HG03521 (cell line): Measurements from ENCODE around the gene RALGPS2.
A peak's percentile ranks its signal among the peaks of the same experiment; 100 is the strongest.
"Not testable (repeated sequence)": the region's sequence is repeated elsewhere in the genome, so short reads cannot be mapped to it uniquely, and the experiment has no call there.

Experiments used
- ATAC-seq: cut with Tn5 transposase; IDR thresholded peaks from one replicate; pipeline ENCODE4 v1.9.1; 2021; ENCODE audit warnings: mild to moderate bottlenecking, moderate library complexity; ENCODE audit not compliant: unreplicated experiment

Gene RALGPS2

DNA sequence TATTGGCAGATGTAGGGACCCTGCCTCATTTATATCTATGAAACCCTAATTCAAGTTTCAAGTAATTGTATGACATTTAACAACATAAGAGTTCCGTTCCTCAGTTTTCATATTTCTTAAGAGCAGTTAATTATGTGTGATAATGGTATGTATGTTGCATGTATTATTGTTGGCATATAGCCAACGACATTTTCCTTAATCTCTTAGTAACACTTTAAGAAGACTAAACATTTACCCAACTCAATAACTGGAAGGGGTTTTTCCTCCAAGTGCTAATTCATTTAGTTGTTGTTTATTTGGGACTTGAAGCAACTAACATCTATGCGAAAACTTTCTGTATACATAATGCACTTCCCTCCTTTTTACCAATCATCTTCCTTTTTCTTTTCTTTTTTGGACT, 1.5 kb upstream of the RALGPS2 start:
- ATAC-seq = no peak

DNA sequence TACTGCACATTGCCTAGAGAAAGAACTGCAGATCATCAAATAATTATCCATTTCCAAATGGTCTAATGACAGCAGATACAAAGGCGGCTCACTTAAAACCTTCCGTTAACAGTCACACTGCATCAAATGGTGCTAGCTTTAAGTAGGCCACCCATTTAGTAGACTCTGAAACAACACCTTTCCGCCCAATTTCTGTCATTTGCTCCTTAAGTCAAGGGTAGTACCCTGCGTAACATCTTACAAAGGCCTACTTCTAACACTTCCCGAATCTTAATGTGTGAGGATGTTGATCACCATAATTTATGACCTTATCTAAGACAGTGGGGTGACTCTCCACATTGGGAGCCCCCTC, 692 bp upstream of the RALGPS2 start:
- no peak for ATAC-seq

DNA sequence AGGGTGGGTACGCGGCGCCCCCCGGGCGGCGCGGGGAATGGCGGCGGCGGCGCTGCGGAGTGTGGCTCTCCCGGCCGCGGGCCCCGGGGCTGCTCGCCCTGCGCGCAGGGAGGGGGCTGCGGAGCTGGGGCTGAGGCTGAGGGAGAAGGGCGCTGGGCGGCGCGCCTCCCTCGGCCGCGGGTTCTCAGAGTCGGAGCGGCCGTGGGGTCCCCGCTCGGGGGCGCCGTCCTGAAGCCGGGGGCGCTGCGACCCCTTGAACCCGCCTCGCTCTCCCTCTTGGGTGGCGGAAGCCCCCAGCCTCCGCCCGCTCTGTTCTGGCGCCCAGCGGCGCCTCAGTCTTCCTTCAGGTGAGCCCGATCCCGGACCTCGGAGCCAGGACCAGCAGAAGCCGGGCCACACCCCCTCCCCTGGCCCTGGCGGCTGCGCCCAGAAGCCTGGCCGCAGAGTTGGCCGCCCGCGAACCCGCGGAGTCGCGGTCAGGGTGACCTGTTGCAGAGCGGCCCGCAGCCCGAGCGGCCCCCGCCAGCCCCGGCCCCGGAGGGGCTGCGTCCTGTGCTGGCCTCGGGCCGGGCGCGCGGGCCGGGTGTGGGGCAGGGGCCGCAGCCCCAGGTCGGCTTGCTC, 532 bp downstream of the RALGPS2 start:
- peak; percentile 45 for ATAC-seq

DNA sequence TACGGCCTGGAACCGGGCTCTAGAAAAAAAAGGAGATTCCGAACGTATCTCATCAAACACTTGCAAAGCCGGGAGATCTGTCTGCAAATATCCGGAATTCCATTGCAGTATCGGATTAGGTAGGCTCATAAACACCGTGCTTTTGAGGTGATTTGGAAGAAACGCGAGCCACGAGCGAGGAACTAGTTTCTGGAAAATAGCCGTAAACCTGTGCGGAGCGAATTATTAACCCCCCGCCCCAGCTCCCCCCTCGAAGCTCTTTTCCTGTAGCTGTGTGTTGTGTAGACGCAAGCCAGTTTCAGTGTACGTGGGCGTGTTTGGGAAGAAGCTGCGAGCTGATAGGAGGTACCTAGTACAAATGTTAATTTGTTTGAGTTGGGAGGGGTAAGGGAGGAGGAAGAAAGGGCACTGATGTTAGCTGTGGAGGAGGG, 1.1 kb downstream of the RALGPS2 start:
- ATAC-seq = peak; percentile 42

DNA sequence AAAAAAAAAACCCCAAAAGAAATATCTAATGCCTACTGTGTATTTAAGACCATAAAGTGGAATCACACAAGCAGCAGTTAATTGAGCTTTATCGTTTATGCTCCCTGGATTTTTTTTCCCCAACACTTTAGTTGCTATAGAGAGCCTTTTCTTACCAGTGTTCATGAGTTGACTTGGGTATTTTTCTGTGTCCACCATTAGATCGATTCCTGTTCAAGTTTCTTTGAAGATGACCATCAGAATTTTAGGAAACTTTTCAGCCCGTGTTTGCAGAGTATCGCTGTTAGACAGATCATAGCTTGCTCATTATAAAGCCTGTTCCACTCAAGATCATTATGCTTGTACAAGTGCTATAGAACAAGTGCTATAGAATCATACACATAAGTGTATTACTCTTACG, 1.5 kb downstream of the RALGPS2 start:
- ATAC-seq = no peak

DNA sequence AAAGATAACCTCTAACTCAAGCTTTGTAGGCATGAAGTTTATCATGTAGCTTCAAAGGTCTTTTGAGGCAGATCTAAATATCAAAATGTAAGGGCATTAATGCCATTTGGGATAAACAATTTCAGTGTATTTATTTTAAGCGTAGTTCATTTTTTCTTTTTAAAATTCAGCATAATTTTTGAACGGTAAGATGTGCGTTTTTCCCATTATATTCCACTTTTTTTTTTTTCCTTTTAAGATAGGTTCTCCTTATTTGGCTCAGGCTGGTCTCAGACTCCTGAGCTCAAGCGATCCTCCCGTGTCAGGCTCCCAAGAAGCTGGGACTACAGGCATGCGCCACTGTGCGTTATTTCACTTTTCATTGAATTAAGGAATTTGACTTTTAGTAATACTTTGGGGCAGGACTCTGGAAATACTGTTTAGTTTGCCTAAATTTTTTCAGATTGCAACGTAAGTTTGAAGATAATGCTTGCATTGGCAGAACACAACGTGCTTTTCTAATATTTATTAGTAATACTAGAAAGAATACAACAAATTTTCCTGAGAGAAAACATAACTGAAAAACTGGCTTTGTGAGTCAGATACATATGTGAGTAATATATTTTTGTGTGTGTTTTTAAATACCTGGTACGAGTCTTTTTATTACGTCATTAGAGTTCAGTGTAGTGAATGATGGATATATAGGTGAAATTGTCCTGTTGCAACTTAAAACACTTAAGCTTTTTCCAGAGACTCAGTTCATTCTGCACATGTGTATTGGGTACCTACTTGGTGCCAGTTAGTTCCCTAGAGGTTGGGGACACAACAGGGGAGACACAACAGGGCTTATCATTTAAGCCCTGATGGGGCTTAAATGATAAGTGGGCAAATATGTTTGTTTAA, 2.2 kb downstream of the RALGPS2 start:
- no peak for ATAC-seq

DNA sequence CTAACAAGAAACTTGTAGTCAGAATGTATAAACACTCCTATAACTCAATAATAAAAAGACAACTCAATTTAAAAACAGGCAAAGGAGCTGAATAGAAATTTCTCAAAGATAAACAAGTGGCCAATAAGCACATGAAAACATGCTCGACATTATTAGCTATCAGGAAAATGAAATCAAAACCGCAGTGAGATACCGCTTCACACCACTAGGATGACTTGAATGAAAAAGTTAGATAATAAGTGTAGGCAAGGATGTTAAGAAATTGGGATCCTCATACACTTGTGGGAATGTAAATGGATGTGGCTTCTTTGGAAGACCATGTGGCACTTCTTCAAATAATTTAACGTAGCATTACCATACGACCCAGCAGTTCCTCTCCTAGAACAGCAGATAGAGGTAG, 8.9 kb downstream of the RALGPS2 start:
- no peak for ATAC-seq

DNA sequence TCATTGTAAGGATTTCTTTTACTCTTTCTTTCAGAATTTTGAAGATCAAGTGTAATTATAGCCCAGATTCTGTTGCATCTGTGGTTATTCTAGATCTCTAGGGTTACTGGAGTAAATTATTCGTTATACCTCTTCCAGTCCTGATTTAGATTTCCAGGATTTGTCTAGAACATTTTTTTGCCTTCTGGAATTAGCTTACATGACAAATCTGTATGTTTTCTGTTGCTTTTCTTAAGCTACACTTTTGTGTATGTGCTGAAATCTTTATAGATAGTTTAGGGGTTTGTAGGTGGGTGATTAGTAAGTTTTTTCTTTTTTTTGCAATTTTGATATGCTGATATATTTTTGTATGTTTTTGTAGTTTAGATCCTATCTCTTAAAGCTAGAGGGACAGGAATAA, 13.7 kb downstream of the RALGPS2 start:
- no peak for ATAC-seq

DNA sequence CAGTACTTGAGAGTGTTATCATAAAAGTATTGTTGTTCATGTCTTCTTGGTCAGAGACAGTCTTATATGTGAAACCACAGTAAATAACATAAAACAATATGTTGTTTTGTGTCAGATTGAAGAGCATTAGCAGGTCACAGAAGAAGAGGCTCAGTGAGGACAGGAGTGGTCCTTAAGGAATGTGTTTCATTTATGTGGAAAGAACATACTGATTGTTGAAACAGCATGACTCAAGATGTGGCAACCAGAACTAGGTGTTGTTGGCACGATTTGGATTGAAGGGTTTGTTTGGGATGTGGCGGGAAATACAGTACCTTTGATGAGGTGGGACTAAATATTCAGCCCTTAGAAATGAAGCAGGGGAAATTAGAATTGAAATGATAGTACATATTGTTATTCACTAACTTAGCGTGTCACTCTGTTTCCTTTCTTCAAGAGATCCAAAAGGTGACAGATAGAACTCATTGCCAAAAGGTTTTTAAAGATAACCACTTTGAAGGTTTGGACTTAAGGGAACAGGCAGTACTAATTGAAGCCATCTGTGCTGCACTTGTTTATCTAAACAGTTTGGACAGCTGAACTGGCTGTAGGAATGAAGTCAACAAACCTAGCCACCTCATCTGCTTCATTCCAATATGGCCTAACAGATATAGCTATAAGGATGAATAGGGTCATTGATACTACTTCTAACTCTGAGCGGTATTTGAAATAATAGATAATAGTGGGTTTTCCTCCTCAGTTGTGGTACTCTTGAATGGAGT, 14.4 kb downstream of the RALGPS2 start:
- no peak for ATAC-seq

DNA sequence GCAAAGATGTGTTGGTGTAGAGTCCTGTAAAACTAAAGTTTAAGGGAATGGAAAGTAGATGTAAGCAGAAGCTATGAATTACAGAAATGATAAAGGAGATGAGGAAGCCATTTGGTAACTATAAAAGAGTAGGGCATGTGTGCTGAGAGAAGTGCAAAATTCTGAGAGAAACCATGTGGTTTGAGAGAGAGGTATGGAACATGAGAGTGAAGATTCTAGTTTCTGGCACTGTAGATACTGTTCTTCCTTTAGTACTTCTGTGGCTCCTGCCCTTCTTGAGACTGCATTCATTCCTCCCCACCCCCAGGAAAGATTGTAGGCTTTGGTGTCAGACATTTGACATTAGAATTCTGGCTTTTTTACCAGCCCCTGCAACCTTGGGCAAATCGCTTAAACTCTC, 15.4 kb downstream of the RALGPS2 start:
- ATAC-seq = no peak

DNA sequence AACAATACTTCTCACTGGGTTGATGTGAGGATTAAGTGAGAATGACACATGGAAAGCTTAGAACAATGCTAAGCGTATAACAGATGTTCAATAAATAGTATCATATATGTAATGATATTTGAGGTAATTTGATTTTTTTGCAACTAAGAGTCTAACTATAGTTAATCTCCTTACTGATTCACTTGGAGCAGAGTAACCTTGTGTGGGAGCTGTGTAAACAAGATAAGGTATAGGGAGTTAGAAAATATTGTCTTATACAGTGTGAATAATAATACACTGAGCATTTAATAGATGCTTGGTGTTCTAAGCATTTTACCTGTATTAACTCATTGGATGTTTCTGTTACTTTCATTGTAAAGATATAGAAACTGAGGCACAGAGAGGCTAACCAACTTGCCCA, 15.9 kb downstream of the RALGPS2 start:
- no peak for ATAC-seq

DNA sequence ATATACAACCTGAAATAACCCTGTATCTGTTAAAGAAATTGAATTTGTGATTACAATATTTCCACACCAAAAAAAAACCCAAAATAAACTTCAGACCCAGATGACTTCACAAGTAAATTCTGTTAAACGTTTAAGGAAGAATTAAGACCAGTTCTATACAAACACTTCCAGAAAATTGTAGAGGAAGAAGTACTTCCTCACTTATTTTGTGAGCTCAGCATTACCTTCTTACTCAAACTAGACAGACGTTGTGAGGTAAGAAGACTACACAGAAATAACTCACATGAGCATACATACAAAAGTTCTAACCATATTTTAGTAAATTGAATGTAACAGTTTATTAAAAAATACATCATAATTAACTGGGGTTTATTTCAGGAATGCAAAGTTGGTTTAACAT, 18.8 kb downstream of the RALGPS2 start:
- no peak for ATAC-seq

DNA sequence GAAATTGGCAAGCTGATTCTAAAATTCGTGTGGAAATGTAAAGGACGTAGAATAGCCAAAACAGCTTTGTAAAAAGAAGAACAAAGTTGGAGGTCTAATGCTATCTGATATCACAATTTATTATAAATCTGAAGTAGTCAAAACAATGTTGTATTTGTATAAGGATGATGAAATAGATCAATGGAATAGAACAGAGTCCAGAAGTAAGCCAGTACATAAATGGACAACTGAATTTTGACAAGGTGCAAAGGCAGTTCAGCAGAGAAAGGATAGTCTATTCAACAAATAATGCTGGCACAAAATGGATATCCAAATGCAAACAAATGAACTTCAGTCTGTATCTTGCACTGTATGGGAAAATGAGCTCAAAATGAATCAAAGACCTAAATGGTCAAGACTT, 20.2 kb downstream of the RALGPS2 start:
- ATAC-seq = no peak

DNA sequence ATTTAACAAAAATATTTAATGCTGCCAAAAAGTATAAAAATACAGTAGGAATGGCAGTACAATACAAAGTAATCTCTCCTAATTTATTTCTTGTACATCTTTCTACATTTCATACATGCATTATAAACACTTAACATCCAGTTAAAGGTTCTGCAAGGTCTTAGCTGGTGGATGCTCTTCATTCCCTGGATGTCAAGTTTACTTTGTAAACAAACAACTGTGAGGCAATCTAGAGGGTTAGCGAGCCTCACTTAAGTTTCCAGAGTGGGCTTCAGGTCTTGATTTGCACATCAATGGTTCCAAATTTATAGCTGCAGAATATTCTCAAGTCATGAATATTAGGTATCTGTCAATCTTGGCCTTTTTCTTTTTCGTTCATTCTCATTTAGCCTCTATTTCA, 21.3 kb downstream of the RALGPS2 start:
- no peak for ATAC-seq

DNA sequence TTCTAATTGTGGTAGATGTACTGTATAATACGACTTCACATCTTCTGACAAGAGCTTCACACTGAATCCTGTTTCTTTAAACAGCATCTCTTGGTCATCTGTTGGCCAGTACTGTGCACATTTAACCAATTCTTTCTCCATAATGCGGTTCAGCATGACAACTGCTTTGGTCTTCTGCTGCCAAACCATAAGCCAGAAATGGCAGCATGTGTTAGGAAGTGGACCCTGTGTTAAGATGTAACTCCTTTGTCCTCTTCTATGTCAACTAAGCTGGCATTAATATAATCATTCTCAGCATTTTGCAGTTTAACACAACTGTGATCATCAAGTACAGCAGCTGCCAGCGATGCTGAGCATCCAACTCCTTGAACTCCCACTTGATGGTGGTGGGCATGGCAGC, 22.3 kb downstream of the RALGPS2 start:
- not testable (repeated sequence) for ATAC-seq

DNA sequence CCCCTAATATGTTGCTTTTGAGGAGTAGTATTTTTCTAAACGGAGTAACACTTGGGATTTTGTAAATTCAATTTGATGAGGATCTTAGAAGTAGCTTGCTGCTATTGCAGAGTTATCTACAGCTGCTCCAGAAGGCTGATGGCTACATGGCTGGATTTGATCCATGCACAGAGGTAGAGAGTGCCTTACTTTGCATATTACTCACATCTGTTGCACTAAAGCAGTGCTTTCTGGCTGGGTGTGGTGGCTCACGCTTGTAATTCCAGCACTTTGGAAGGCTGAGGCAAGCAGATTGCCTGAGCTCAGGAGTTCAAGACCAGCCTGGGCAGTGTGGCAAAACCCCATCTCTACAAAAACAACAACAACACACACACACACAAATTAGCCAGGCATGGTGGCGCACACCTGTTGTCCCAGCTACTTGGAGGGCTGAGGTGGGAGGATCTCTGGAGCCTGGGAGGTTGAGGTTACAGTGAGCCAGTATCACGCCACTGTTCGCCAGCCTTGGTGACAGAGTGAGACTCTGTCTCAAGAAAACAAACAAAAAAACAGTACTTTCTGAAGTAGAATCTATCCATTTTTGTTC, 24.6 kb downstream of the RALGPS2 start:
- ATAC-seq = no peak

DNA sequence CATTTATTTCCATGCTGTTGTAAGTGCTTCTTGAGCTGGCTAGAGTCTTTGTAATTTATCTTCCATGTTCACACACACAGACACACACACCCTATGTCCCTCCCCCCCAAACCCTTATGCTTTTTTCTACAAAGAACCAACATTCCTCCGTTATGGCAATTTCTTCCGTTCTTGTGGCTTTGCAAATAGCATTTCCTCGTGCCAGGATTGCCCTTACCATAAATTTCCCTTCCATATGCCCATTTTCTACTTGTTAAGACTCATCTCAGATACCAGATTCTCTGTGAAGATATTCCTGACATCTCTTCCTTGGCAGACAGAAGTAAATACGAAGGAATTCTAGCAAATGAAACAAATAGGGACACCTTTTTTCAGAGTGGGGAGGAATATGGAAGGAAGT, 26.0 kb downstream of the RALGPS2 start:
- no peak for ATAC-seq

DNA sequence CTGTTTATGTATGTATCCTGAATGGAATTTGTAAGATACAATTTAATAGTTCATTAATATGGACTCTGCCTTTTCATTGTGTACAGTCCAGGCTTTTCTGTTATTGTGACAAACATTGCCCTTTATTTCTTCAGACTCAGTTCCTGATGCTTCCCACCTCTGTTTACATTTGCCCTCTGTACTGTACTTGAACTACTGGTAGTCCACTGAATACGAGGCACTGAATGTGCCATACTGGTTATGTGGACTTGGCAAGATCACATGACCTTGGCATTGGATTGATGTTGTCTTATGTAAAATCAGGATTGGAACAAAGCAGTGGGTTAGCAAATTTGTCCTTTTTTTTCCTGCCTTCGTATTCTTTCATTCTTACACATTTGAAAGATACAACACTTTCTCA, 27.8 kb downstream of the RALGPS2 start:
- ATAC-seq = no peak

DNA sequence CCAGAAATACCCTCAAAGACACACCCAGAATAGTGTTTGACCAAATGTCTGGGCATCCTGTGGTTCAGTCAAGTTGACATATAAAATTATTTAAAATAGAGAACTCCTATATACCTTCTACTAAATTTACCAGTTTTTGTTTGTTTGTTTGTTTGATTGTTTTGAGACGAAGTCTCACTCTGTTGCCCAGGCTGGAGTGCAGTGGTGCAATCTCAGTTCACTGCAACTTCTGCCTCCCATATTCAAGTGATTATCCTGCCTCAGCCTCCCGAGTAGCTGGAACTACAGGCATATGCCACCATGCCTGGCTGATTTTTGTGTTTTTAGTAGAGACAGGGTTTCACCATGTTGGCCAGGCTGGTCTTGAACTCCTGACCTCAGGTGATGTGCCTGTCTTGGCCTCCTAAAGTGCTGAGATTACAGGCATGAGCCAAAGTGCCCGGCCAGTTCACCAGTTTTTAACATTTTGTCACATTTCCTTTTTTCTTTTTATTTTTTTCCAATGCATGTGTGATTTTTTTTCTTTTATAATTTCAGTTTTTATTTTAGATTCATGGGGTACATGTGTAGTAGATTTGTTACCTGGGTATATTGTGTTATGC, 29.7 kb downstream of the RALGPS2 start:
- not testable (repeated sequence) for ATAC-seq

DNA sequence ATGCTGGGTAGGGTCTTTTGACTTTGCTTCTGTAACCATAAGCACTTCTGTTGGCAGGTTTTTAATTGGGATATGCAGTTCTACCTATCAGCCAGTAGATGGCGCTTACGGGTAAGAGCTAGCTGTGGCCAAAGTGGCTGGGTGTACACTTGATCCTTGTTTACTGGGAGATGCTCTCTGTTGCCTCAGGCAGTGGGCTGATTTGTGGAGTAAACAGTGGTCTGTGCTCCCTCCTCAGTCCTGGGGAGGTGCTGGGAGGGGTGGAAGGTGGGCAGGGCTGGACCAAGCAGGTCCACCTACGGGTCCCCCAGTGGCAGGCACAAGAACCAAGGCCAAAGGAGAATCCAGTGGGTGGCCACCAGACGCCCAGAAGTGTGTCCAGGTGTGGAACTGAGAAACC, 43.4 kb downstream of the RALGPS2 start:
- no peak for ATAC-seq

DNA sequence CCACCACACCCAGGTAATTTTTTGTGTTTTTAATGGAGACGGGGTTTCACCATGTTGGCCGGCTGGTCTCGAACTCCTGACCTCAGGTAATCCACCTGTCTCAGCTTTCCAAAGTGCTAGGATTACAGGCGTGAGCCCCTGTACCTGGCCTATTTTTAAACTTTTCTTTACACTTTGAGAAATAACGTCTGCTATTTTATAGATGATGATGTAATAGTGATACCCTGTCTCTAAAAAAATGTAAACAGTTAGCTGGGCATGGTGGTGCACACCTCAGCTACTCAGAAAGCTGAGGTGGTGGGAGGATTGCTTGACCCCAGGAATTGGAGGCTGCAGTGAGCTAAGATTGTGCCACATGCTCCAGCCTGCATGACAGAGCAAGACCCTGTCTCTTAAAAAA, 47.9 kb downstream of the RALGPS2 start:
- ATAC-seq = no peak
